HepG2 (cell line): ENCODE results near the gene AMIGO2. TPM values are rescaled to one million over a fixed set of nuclear protein-coding genes. Genes with fewer than 3 reads are reported as not detected.

Experiments
- ATAC-seq: fragments of 200-7000 bp; cut with Tn5 transposase; 3 replicates; pipeline ENCODE4 v1.9.1; 2020; ENCODE audit warnings: mild to moderate bottlenecking, moderate library complexity
- BruUV-seq: library from RNA; stranded (reverse); fragments of 400-500 nt; replicated peaks from 2 replicates; lab custom pipeline; 2021; lab: Mats Ljungman, UMichigan
- CTCF ChIA-PET: fragments of 300-600 bp; formaldehyde crosslinking; extraction: SDS; loops from one replicate; lab custom pipeline; 2021; ENCODE audit warnings: low total read pairs, inconsistent platforms, low intra/inter-chr PET ratio; lab: Yijun Ruan, JAX
- POLR2A ChIA-PET: fragments of 350-600 bp; sonication (Branson Sonifier 250); formaldehyde crosslinking; loops from one replicate; lab custom pipeline; 2020; ENCODE audit warnings: antibody characterized with exemption, inconsistent platforms; lab: Yijun Ruan, JAX
- DNase-seq: peaks from one replicate; pipeline ENCODE4 v3.0.0-alpha.2; 2015; ENCODE audit warnings: low spot score
- FAIRE-seq: peaks from 3 replicates; lab custom pipeline; 2011; peaks lifted over from hg19 to GRCh38; lab: Jason Lieb, UNC
- H2AFZ ChIP-seq: one replicate; pipeline ENCODE4 v1.6.1; 2011; ENCODE audit warnings: low read length, inconsistent platforms
- H3K27ac ChIP-seq: fragments of 300-600 bp; 3 replicates; pipeline ENCODE4 v1.8.0; 2011; ENCODE audit warnings: mixed run types, mild to moderate bottlenecking, mixed read lengths, low read length, inconsistent platforms; ENCODE audit not compliant: insufficient read depth; ENCODE audit errors: extremely low read length
- H3K27me3 ChIP-seq, 2 experiments: fragments of 200-600 bp in 1 of 2; 2 replicates in 1 of 2; 3 replicates in 1 of 2; pipeline versions ENCODE4 v1.6.0 to v1.8.0; 2011; ENCODE audit warnings: low read length in 2 of 2, mild to moderate bottlenecking in 2 of 2, moderate library complexity in 2 of 2, inconsistent platforms in 1 of 2; ENCODE audit not compliant: insufficient read depth in 2 of 2, control insufficient read depth in 1 of 2
- H3K36me3 ChIP-seq, 2 experiments: fragments of 200-600 bp in 1 of 2; replicated peaks in 1 of 2; 2 replicates in 1 of 2; 3 replicates in 1 of 2; pipeline versions ENCODE4 v1.5.1 to v1.8.0; 2011; ENCODE audit warnings: low read length in 2 of 2, inconsistent platforms in 1 of 2; ENCODE audit not compliant: insufficient read depth in 2 of 2, control insufficient read depth in 1 of 2
- H3K4me1 ChIP-seq: 2 replicates; pipeline ENCODE4 v1.5.1; 2012; ENCODE audit warnings: low read length, inconsistent platforms; ENCODE audit not compliant: insufficient read depth
- H3K4me2 ChIP-seq: 2 replicates; pipeline ENCODE4 v1.6.0; 2011; ENCODE audit warnings: low read depth, low read length, inconsistent platforms
- H3K4me3 ChIP-seq, 3 experiments: fragments of 200-600 bp in 1 of 3; sonication (generic), shearing (Covaris generic) in 1 of 3; replicated peaks in 1 of 3; 2 replicates each; pipeline ENCODE4 v1.5.1; 2011 to 2016; ENCODE audit warnings: low read length in 3 of 3, inconsistent platforms in 2 of 3, low read depth in 2 of 3, mild to moderate bottlenecking in 2 of 3, control low read depth in 1 of 3, mixed read lengths in 1 of 3; ENCODE audit not compliant: insufficient read depth in 1 of 3
- H3K79me2 ChIP-seq: one replicate; pipeline ENCODE4 v1.6.1; 2011; ENCODE audit warnings: low read length, inconsistent platforms; ENCODE audit not compliant: insufficient read depth
- H3K9ac ChIP-seq: 2 replicates; pipeline ENCODE4 v1.6.0; 2011; ENCODE audit warnings: mild to moderate bottlenecking, low read depth, low read length, inconsistent platforms; ENCODE audit not compliant: insufficient read depth
- H3K9me3 ChIP-seq: 2 replicates; pipeline ENCODE4 v1.5.1; 2012; ENCODE audit warnings: mild to moderate bottlenecking, low read length
- H4K20me1 ChIP-seq: 2 replicates; pipeline ENCODE4 v1.6.0; 2011; ENCODE audit warnings: inconsistent platforms, mild to moderate bottlenecking, low read length, moderate library complexity; ENCODE audit not compliant: insufficient read depth
- AKAP8 ChIP-seq: sonication (generic); formaldehyde crosslinking; IDR thresholded peaks from 2 replicates; pipeline ENCODE4 v1.5.1; 2020; ENCODE audit warnings: mild to moderate bottlenecking, missing genetic modification reagents
- BRD4 ChIP-seq: sonication (generic); formaldehyde crosslinking; IDR thresholded peaks from 2 replicates; pipeline ENCODE4 v1.4.0; 2020; ENCODE audit warnings: missing genetic modification reagents
- GTF2F1 ChIP-seq: fragments of 150-350 bp; IDR thresholded peaks from 2 replicates; pipeline ENCODE4 v1.6.1; 2014; ENCODE audit warnings: low read length
- HCFC1 ChIP-seq: fragments of 150-350 bp; IDR thresholded peaks from 2 replicates; pipeline ENCODE4 v1.6.1; 2014; ENCODE audit warnings: low read depth, low read length
- MYNN ChIP-seq: sonication (generic); formaldehyde crosslinking; IDR thresholded peaks from 2 replicates; pipeline ENCODE4 v1.4.0; 2020; ENCODE audit warnings: mild to moderate bottlenecking, low read depth, missing genetic modification reagents
- NPAS2 ChIP-seq: sonication (generic); formaldehyde crosslinking; IDR thresholded peaks from 2 replicates; pipeline ENCODE4 v1.8.0; 2022; ENCODE audit warnings: mild to moderate bottlenecking, missing genetic modification reagents, borderline replicate concordance
- PRPF4 ChIP-seq: fragments of 200-400 bp; formaldehyde crosslinking; IDR thresholded peaks from 2 replicates; pipeline ENCODE4 v1.6.1; 2016; ENCODE audit warnings: low read length, low read depth; ENCODE audit not compliant: poor library complexity, severe bottlenecking
- RBFOX2 ChIP-seq: fragments of 200-400 bp; formaldehyde crosslinking; IDR thresholded peaks from 2 replicates; pipeline ENCODE4 v1.6.1; 2017; ENCODE audit warnings: low read depth, mild to moderate bottlenecking, low read length
- SOX13 ChIP-seq, 3 experiments: fragments of 450-650 bp in 1 of 3; sonication (generic) in 1 of 3; formaldehyde crosslinking in 1 of 3; IDR thresholded peaks in 2 of 3; conservative IDR thresholded peaks in 1 of 3; 2 replicates each; pipeline versions ENCODE4 v1.5.0 to v1.6.1; 2016 to 2020; ENCODE audit warnings: antibody characterized with exemption in 1 of 3, mild to moderate bottlenecking in 1 of 3, missing compliant biosample characterization in 1 of 3, missing genetic modification reagents in 1 of 3, moderate library complexity in 1 of 3
- SP5 ChIP-seq: IDR thresholded peaks from 2 replicates; pipeline ENCODE4 v1.6.1; 2016; ENCODE audit warnings: low read depth, borderline replicate concordance
- SRF ChIP-seq: IDR thresholded peaks from 2 replicates; pipeline ENCODE4 v1.6.1; 2011; ENCODE audit warnings: mild to moderate bottlenecking, low read depth, low read length, moderate library complexity
- ZNF143 ChIP-seq: sonication (generic); formaldehyde crosslinking; IDR thresholded peaks from 2 replicates; pipeline ENCODE4 v1.4.0; 2020; ENCODE audit warnings: missing genetic modification reagents
- ZNF180 ChIP-seq: sonication (generic); formaldehyde crosslinking; IDR thresholded peaks from 2 replicates; pipeline ENCODE4 v1.4.0; 2020; ENCODE audit warnings: low read depth, missing genetic modification reagents, borderline replicate concordance
- ZNF567 ChIP-seq: sonication (generic); formaldehyde crosslinking; IDR thresholded peaks from 2 replicates; pipeline ENCODE4 v1.8.1; 2023; ENCODE audit warnings: mild to moderate bottlenecking, missing genetic modification reagents, borderline replicate concordance
- ZNF598 ChIP-seq: sonication (generic); formaldehyde crosslinking; IDR thresholded peaks from 2 replicates; pipeline ENCODE4 v1.5.1; 2020; ENCODE audit warnings: mild to moderate bottlenecking, missing genetic modification reagents, borderline replicate concordance
- WGBS: methylation state at CpG from one replicate; pipeline ENCODE4 v1.1.6; 2017; ENCODE audit warnings: low lambda C conversion rate; 5-methylcytosine and 5-hydroxymethylcytosine counted together
- in situ Hi-C: cut with HindIII; loops from 2 replicates; pipeline ENCODE4 v1.10.0; 2017; ENCODE audit warnings: low pct_unique_long_range_greater_than_20kb; ENCODE audit not compliant: extremely low pct_ligation_motif_present
- intact Hi-C: fragments of 100-400 bp; cut with micrococcal nuclease; formaldehyde crosslinking; loops from one replicate; pipeline ENCODE4 v1.10.0; 2022; ENCODE audit not compliant: unreplicated experiment
- polyA plus RNA-seq, 8 experiments: library from polyadenylated mRNA; depleted of rRNA in 3 of 8; stranded (reverse) in 7 of 8; unstranded in 1 of 8; fragments of >200 nt; fragmentation: Illumina TruSeq in 4 of 8; extraction: Trizol in 4 of 8; gene quantifications; 2 replicates each; pipeline versions ENCODE4 v1.2.1 to v1.2.3, GENCODE V29; 2011 to 2016; ENCODE audit warnings: low read depth in 4 of 8, missing spikeins in 1 of 8, mixed read lengths in 1 of 8; ENCODE audit not compliant: insufficient read depth in 1 of 8
- total RNA-seq, 5 experiments: library from RNA; depleted of rRNA; stranded (reverse); fragments of >200 nt; fragmentation: Illumina TruSeq; extraction: Trizol; gene quantifications; 2 replicates each; pipeline ENCODE4 v1.2.3, GENCODE V29; 2016; ENCODE audit warnings: low read depth in 1 of 5
- TF ChIP-seq, protein P1 (sequence below): sonication (generic); formaldehyde crosslinking; IDR thresholded peaks from 2 replicates; pipeline ENCODE4 v1.4.0; 2020; ENCODE audit warnings: missing genetic modification reagents
- TF ChIP-seq, protein P2 (sequence below): sonication (generic); formaldehyde crosslinking; IDR thresholded peaks from 2 replicates; pipeline ENCODE4 v1.4.0; 2020; ENCODE audit warnings: mild to moderate bottlenecking, missing genetic modification reagents

Gene AMIGO2
- total and polyA plus RNA-seq, 2 of the 13 experiments (the other 11 are each of a cell fraction or from before 2014, with no cell fraction given), result not detected

DNA sequence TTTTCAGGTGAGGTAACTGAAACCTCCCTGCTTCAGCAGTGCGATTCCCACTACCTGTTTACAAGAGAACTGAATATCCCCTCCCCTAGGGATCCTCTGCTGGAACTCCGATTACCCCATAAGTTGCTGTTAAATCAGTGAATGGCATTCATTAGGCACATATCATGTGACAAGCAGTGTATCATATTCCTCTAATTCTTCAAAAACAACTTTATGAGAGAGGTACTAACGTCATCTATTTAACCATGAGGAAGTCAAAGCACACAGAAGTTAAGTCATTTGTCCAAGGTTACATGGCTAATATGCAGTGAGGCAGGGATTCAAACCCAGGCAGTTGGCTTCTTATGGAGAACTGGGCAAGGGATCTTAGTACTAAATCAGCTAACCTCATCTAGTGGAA, 44.3 kb downstream of the AMIGO2 start:
- no TSS peak for BruUV-seq
- Histone ChIP-seq H3K27ac (no peak overlapping the region), H2AFZ (no peak overlapping the region), H3K9ac (no peak overlapping the region), H3K4me1 (no peaks in the 10 kb centered on the region), H3K27me3 (no peaks in the 10 kb centered on the region; a peak in 2 of 5 replicates), H3K9me3 (no peaks in the 10 kb centered on the region), H3K4me2 (no peak overlapping the region), H3K79me2 (no peaks in the 10 kb centered on the region), H3K4me3 (no peak overlapping the region), H4K20me1 (no peaks in the 10 kb centered on the region), H3K36me3 (no peaks in the 10 kb centered on the region)
- intact Hi-C loops, result no loop called here
- POLR2A ChIA-PET, result no interaction called here
- in situ Hi-C loops, result loop anchor here (5.0 kb wide), 1 partner anchor 272 kb away; no protein-coding TSS in a partner anchor
- DNase-seq, result no peak
- FAIRE-seq, result no peak
- 7% methylated on average over 3 of the region's 3 CpGs for WGBS
- CTCF ChIA-PET, result no interaction called here
- ATAC-seq, result no peak
- TF ChIP-seq MYNN (CRISPR knock-in tag) (no peak), ZNF567 (CRISPR knock-in tag) (no peak), RBFOX2 (no peak), AKAP8 (CRISPR knock-in tag) (no peak), PRPF4 (no peak), ZNF143 (CRISPR knock-in tag) (no peak), NPAS2 (no peak), ZNF598 (CRISPR knock-in tag) (no peak), BRD4 (CRISPR knock-in tag) (no peak), HCFC1 (no peak), SRF (no peak), GTF2F1 (no peak), SOX13 (IDR thresholded peaks at IDR 0.05) (no peak), SOX13 (CRISPR knock-in tag; conservative IDR thresholded peaks at IDR 0.05 in 1 of 2, IDR thresholded peaks at IDR 0.05 in 1 of 2) (no peak), SP5 (CRISPR knock-in tag) (no peak), ZNF180 (no peak)
- TF ChIP-seq, protein P1, sequence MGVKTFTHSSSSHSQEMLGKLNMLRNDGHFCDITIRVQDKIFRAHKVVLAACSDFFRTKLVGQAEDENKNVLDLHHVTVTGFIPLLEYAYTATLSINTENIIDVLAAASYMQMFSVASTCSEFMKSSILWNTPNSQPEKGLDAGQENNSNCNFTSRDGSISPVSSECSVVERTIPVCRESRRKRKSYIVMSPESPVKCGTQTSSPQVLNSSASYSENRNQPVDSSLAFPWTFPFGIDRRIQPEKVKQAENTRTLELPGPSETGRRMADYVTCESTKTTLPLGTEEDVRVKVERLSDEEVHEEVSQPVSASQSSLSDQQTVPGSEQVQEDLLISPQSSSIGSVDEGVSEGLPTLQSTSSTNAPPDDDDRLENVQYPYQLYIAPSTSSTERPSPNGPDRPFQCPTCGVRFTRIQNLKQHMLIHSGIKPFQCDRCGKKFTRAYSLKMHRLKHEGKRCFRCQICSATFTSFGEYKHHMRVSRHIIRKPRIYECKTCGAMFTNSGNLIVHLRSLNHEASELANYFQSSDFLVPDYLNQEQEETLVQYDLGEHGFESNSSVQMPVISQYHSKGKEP, result no peak
- TF ChIP-seq, protein P2, sequence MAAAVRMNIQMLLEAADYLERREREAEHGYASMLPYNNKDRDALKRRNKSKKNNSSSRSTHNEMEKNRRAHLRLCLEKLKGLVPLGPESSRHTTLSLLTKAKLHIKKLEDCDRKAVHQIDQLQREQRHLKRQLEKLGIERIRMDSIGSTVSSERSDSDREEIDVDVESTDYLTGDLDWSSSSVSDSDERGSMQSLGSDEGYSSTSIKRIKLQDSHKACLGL (CRISPR knock-in tag), result no peak
